Neural cell (in vitro differentiated cells): ENCODE measurements around the gene ZNF622. TPM values are rescaled to one million over a fixed set of nuclear protein-coding genes. Genes with fewer than 3 reads are reported as not detected.

Experiments used
- H2AFZ ChIP-seq: fragments of 200-600, 300-800 bp; sonication (generic), shearing (Covaris generic); 2 replicates; pipeline ENCODE4 v1.6.0; 2014; ENCODE audit warnings: low read depth, mild to moderate bottlenecking, antibody characterized with exemption, low read length, moderate library complexity
- H3F3A ChIP-seq: fragments of 200-600 bp; shearing (Covaris generic); 2 replicates; pipeline ENCODE4 v1.6.1; 2016; ENCODE audit warnings: mild to moderate bottlenecking, moderate library complexity, mixed read lengths, antibody characterized with exemption, low read length; ENCODE audit not compliant: insufficient read depth, poor library complexity, severe bottlenecking
- H3K27ac ChIP-seq: fragments of 200-600, 300-800 bp; sonication (generic), shearing (Covaris generic); 2 replicates; pipeline ENCODE4 v1.5.1; 2014; ENCODE audit warnings: mild to moderate bottlenecking, low read length, moderate library complexity
- H3K27me3 ChIP-seq: fragments of 300-800, 200-600 bp; sonication (generic), shearing (Covaris generic); 2 replicates; pipeline ENCODE4 v1.6.0; 2014; ENCODE audit warnings: mild to moderate bottlenecking, low read depth, low read length, moderate library complexity; ENCODE audit not compliant: insufficient read depth
- H3K36me3 ChIP-seq: fragments of 300-800, 200-600 bp; sonication (generic), shearing (Covaris generic); 2 replicates; pipeline ENCODE4 v1.5.1; 2014; ENCODE audit warnings: mild to moderate bottlenecking, antibody characterized with exemption, low read length, moderate library complexity; ENCODE audit not compliant: insufficient read depth
- H3K4me2 ChIP-seq: fragments of 300-800, 200-600 bp; sonication (generic), shearing (Covaris generic); 2 replicates; pipeline ENCODE4 v1.6.0; 2014; ENCODE audit warnings: mild to moderate bottlenecking, low read length
- H3K4me3 ChIP-seq: fragments of 300-800, 200-600 bp; sonication (generic), shearing (Covaris generic); 2 replicates; pipeline ENCODE4 v1.5.1; 2014; ENCODE audit warnings: mild to moderate bottlenecking, low read length, moderate library complexity
- H3K79me2 ChIP-seq: fragments of 200-600 bp; shearing (Covaris generic); replicated peaks from 2 replicates; pipeline ENCODE4 v1.6.0; 2014; ENCODE audit warnings: mild to moderate bottlenecking, low read length, moderate library complexity; ENCODE audit not compliant: insufficient read depth
- H3K9ac ChIP-seq: fragments of 300-800, 200-600 bp; sonication (generic), shearing (Covaris generic); 2 replicates; pipeline ENCODE4 v1.6.1; 2016; ENCODE audit warnings: mild to moderate bottlenecking, low read length, mixed read lengths
- H3K9me2 ChIP-seq: fragments of 200-600 bp; shearing (Covaris generic); 2 replicates; pipeline ENCODE4 v1.6.1; 2016; ENCODE audit warnings: mild to moderate bottlenecking, low read length, mixed read lengths; ENCODE audit not compliant: insufficient read depth
- H3K9me3 ChIP-seq: fragments of 200-600, 300-800 bp; sonication (generic), shearing (Covaris generic); 2 replicates; pipeline ENCODE4 v1.6.1; 2016; ENCODE audit warnings: mild to moderate bottlenecking, mixed run types, low read length, moderate library complexity, mixed read lengths
- H4K20me1 ChIP-seq: fragments of 200-600 bp; shearing (Covaris generic); 2 replicates; pipeline ENCODE4 v1.6.1; 2016; ENCODE audit warnings: mild to moderate bottlenecking, mixed run types; ENCODE audit not compliant: insufficient read depth
- EP300 ChIP-seq: fragments of 450-650 bp; conservative IDR thresholded peaks from 2 replicates; pipeline ENCODE4 v1.6.1; 2014; ENCODE audit warnings: antibody characterized with exemption, mild to moderate bottlenecking, moderate library complexity; ENCODE audit not compliant: poor library complexity, severe bottlenecking
- EZH2 ChIP-seq: fragments of 200-600, 300-800 bp; shearing (Covaris generic), sonication (generic); IDR thresholded peaks from 2 replicates; pipeline ENCODE4 v1.6.1; 2014; ENCODE audit warnings: antibody characterized with exemption, low read length, borderline replicate concordance, mild to moderate bottlenecking; ENCODE audit not compliant: insufficient read depth, poor library complexity, severe bottlenecking
- MXI1 ChIP-seq: fragments of 450-650 bp; conservative IDR thresholded peaks from 2 replicates; pipeline ENCODE4 v1.6.1; 2014; ENCODE audit warnings: antibody characterized with exemption, mild to moderate bottlenecking; ENCODE audit not compliant: poor library complexity, severe bottlenecking
- POLR2AphosphoS5 ChIP-seq: IDR thresholded peaks from 2 replicates; pipeline ENCODE4 v1.6.1; 2012
- RAD21 ChIP-seq: fragments of 450-650 bp; conservative IDR thresholded peaks from 2 replicates; pipeline ENCODE4 v1.6.1; 2014; ENCODE audit warnings: antibody characterized with exemption, mild to moderate bottlenecking, moderate library complexity
- REST ChIP-seq: IDR thresholded peaks from 2 replicates; pipeline ENCODE4 v1.6.1; 2012; ENCODE audit warnings: borderline replicate concordance
- SMC3 ChIP-seq: fragments of 450-650 bp; conservative IDR thresholded peaks from 2 replicates; pipeline ENCODE4 v1.6.1; 2014; ENCODE audit warnings: antibody characterized with exemption, mild to moderate bottlenecking, moderate library complexity; ENCODE audit not compliant: poor library complexity
- TAF1 ChIP-seq: IDR thresholded peaks from 2 replicates; pipeline ENCODE4 v1.6.1; 2012; ENCODE audit warnings: low read depth
- polyA plus RNA-seq: library from polyadenylated mRNA; depleted of rRNA; stranded (reverse); fragments of >200 nt; gene quantifications from 2 replicates; pipeline ENCODE4 v1.2.3, GENCODE V29; 2014
- TF ChIP-seq, protein P1 (sequence below): fragments of 450-650 bp; IDR thresholded peaks from 2 replicates; pipeline ENCODE4 v1.5.1; 2014; ENCODE audit warnings: antibody characterized with exemption, mild to moderate bottlenecking, moderate library complexity; ENCODE audit not compliant: poor library complexity, severe bottlenecking

Gene ZNF622
- polyA plus RNA-seq, 1 donor from 2014 or later, result 45.9 TPM

GRCh38 chr5:16417398-16418074 lies 48.1 kb downstream of the ZNF622 start:
- Histone ChIP-seq H3K4me2 (no peak overlapping the region), H3K79me2 (no peaks in the 10 kb centered on the region), H3K36me3 (no peaks in the 10 kb centered on the region), H2AFZ (no peak overlapping the region), H3K9me2 (no peaks in the 10 kb centered on the region), H3K9ac (no peak overlapping the region), H3K27me3 (no peaks in the 10 kb centered on the region), H3K9me3 (no peaks in the 10 kb centered on the region), H3F3A (no peaks in the 10 kb centered on the region), H3K4me3 (no peak overlapping the region), H3K27ac (no peak overlapping the region), H4K20me1 (no peaks in the 10 kb centered on the region)
- TF ChIP-seq RAD21 (no peak), EP300 (no peak), TAF1 (no peak), MXI1 (no peak), POLR2AphosphoS5 (no peak), SMC3 (no peak), EZH2 (no peak), REST (no peak)
- TF ChIP-seq, protein P1, sequence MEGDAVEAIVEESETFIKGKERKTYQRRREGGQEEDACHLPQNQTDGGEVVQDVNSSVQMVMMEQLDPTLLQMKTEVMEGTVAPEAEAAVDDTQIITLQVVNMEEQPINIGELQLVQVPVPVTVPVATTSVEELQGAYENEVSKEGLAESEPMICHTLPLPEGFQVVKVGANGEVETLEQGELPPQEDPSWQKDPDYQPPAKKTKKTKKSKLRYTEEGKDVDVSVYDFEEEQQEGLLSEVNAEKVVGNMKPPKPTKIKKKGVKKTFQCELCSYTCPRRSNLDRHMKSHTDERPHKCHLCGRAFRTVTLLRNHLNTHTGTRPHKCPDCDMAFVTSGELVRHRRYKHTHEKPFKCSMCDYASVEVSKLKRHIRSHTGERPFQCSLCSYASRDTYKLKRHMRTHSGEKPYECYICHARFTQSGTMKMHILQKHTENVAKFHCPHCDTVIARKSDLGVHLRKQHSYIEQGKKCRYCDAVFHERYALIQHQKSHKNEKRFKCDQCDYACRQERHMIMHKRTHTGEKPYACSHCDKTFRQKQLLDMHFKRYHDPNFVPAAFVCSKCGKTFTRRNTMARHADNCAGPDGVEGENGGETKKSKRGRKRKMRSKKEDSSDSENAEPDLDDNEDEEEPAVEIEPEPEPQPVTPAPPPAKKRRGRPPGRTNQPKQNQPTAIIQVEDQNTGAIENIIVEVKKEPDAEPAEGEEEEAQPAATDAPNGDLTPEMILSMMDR, result no peak

GRCh38 chr5:16414861-16415260 lies 50.7 kb downstream of the ZNF622 start:
- TF ChIP-seq REST, result no peak
- TF ChIP-seq RAD21, result no peak
- TF ChIP-seq TAF1, result no peak
- no peak for TF ChIP-seq POLR2AphosphoS5
- TF ChIP-seq EZH2, result no peak
- no peak for TF ChIP-seq MXI1
- TF ChIP-seq, protein P1, result no peak
- no peak for TF ChIP-seq SMC3
- TF ChIP-seq EP300, result no peak
- Histone ChIP-seq H3K27me3 (no peaks in the 10 kb centered on the region), H3K9ac (no peak overlapping the region), H3K4me3 (no peak overlapping the region), H4K20me1 (no peaks in the 10 kb centered on the region), H3K4me2 (no peak overlapping the region), H3K79me2 (no peaks in the 10 kb centered on the region), H3K27ac (no peak overlapping the region), H3K36me3 (no peaks in the 10 kb centered on the region), H2AFZ (no peak overlapping the region), H3K9me2 (no peaks in the 10 kb centered on the region), H3F3A (no peaks in the 10 kb centered on the region), H3K9me3 (no peaks in the 10 kb centered on the region)
